ENCODE data around the gene FAM110A. TPM values are rescaled to one million over a fixed set of nuclear protein-coding genes. Genes with fewer than 3 reads are reported as not detected.
A peak's percentile ranks its signal among the peaks of the same experiment; 100 is the strongest.
"Not testable (repeated sequence)": the region's sequence is repeated elsewhere in the genome, so short reads cannot be mapped to it uniquely, and the experiment has no call there.

FAM110A gene
- total RNA-seq, 1 donor from 2014 or later, result 11.0 TPM

DNA sequence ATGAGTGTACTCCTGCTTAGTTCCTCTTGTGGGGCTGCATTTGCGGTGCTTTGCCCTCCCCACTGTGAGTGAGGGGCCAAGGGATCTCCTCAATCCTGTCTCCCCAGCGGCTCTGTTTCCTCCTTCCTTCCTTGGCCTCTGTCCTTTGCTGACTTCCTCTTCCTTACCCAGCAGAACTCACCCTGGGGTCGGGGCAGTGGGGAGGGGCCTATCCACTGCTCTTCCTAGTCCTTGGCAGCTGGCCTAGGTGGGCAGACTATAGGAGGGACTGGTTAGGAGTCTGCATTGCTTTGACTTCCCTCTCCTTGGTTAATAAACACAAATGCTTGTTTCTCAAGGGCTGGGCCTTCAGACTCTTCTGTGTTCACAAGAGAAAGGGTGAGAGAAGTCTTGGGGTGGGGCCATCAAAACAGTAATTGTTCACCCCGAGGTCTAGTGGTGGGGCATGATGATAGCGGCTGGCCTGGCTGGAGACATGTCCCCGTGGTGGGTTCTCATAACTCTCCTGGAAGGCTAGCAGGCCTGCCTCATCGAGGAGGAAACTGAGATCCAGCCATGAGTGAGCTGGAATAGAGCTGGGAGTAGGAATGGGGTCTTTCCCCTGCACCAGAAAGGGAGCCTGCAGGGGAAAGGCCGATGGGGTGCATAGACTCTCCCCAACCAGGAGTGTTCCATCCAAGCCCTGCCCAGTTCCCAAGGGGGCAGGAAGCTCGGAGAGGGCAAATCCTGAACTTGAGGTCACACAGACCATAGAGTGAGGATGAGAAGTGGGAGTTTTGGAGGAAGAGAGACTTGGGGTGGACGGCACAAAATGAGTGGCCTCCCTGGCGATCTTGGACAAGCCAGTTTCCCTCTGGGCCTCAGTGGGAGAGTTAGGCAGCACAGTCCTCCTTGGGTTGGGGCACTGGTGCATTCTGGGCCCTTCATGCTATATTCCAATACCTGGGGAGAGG is 12.7 kb downstream of the FAM110A start:
- DNase-seq (no peak), ATAC-seq (ENCODE audit: low read depth) (no peak)
- TF ChIP-seq, protein P1, sequence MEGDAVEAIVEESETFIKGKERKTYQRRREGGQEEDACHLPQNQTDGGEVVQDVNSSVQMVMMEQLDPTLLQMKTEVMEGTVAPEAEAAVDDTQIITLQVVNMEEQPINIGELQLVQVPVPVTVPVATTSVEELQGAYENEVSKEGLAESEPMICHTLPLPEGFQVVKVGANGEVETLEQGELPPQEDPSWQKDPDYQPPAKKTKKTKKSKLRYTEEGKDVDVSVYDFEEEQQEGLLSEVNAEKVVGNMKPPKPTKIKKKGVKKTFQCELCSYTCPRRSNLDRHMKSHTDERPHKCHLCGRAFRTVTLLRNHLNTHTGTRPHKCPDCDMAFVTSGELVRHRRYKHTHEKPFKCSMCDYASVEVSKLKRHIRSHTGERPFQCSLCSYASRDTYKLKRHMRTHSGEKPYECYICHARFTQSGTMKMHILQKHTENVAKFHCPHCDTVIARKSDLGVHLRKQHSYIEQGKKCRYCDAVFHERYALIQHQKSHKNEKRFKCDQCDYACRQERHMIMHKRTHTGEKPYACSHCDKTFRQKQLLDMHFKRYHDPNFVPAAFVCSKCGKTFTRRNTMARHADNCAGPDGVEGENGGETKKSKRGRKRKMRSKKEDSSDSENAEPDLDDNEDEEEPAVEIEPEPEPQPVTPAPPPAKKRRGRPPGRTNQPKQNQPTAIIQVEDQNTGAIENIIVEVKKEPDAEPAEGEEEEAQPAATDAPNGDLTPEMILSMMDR (IDR thresholded peaks at IDR 0.05), result no peak
- Mint-ChIP-seq H3K27ac (peak overlapping the region; percentile 90), H3K4me1 (peaks cover 50% of the 10 kb centered on the region), H3K9me3 (no peaks in the 10 kb centered on the region), H3K36me3 (ENCODE audit: low read depth) (peaks cover 2% of the 10 kb centered on the region), H3K27me3 (no peaks in the 10 kb centered on the region), H3K4me3 (peak overlapping the region; percentile 73)
- POLR2A ChIA-PET, result interaction anchor here (7.1 kb wide), 1 partner anchor 13 kb away, joined by 50 read pairs; the partner anchor contains the start of gene FAM110A
- CTCF ChIA-PET, result interaction anchor here (1.0 to 1.4 kb wide), 3 partner anchors 8 to 110 kb away, joined by 3 to 5 read pairs (median 3); no protein-coding TSS in a partner anchor
- intact Hi-C loops (cut with micrococcal nuclease), result loop anchor here (5.0 to 10.0 kb wide), 2 partner anchors 46 to 549 kb away; partner anchors contain the start of gene FKBP1A

DNA sequence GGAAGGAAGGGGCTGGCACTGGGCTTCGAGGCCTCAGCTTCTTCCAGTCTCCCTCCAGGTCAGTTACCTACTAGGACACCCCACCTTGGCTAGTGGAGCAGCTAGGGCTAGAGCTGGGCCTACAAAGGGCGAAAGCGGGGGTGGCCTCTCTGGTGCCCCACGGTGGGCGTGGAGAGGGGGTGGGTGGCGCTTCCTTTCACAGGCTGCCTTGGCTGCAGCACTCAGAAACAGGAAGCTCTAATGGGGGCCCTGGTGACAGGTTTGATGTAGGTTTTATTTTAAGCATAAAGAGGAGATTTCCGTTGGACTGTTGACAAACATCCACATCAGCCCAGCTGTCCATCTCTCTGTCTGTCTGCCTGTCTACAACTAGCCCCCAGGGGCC is 13.4 kb downstream of the FAM110A start:
- peak overlapping the region; percentile 90 for H3K27ac Mint-ChIP-seq
- intact Hi-C loops (cut with micrococcal nuclease), result loop anchor here (5.0 to 10.0 kb wide), 2 partner anchors 45 to 548 kb away; partner anchors contain the start of gene FKBP1A
- no peaks in the 10 kb centered on the region for H3K27me3 Mint-ChIP-seq

DNA sequence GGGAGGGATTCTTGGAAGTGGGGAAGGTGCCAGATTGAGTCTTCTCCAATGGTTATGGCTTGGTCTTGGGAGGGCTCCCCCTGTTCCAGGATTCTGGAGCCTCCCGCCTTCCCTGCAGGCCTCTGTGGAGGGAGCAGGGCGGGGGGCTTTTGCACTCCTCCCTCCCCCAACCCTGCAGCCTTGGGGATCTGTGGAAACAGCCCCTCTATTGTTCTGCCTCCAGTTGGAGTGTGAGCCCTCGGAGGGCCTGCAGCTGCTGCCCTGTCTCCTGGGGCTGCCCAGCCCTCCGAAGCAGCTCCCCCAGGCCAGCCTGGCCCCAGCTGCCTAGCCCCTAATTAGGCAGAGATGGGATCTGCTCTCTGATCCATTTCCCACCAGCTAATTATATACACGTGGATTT is 14.7 kb downstream of the FAM110A start:
- POLR2A ChIA-PET, result no interaction called here
- H3K4me3 Mint-ChIP-seq, result no peak overlapping the region
- peaks cover 5% of the 10 kb centered on the region for H3K36me3 Mint-ChIP-seq (ENCODE audit: low read depth)

More for the DNA sequence above, 13.4 kb downstream of the FAM110A start:
- CTCF ChIA-PET, result interaction anchor here (1.0 to 1.4 kb wide), 3 partner anchors 9 to 109 kb away, joined by 3 to 5 read pairs (median 3); no protein-coding TSS in a partner anchor
- DNase-seq (peak; percentile 42), ATAC-seq (ENCODE audit: low read depth) (peak; percentile 51)
- POLR2A ChIA-PET, result interaction anchor here (7.1 kb wide), 1 partner anchor 14 kb away, joined by 50 read pairs; the partner anchor contains the start of gene FAM110A
- Mint-ChIP-seq H3K9me3 (no peaks in the 10 kb centered on the region), H3K36me3 (ENCODE audit: low read depth) (peaks cover 2% of the 10 kb centered on the region), H3K4me3 (peak overlapping the region; percentile 73), H3K4me1 (peaks cover 46% of the 10 kb centered on the region)
- TF ChIP-seq, protein P1 (IDR thresholded peaks at IDR 0.05), result no peak

DNA sequence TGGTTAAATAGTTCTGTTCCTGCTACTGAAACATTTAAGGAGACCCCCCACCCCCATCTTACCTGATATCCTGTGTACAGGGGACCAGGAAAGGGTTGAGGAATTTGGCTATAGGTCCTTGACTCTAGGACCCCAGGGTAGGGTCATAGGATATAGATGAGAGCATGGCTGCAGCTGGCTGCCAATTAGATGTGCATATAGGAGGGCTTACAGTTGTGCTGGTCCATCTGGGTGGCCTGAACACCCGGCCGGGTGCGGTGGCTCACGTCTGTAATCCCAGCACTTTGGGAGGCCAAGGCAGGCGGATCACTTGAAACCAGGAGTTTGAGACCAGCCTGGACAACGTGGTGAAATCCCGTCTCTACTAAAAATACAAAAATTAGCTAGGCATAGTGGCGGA is 15.2 kb downstream of the FAM110A start:
- H3K27me3 Mint-ChIP-seq; H3K9me3 Mint-ChIP-seq; CTCF ChIA-PET; H3K36me3 Mint-ChIP-seq (ENCODE audit: low read depth); DNase-seq; ATAC-seq (ENCODE audit: low read depth); H3K27ac Mint-ChIP-seq; POLR2A ChIA-PET; H3K4me3 Mint-ChIP-seq: not testable (repeated sequence)
- intact Hi-C loops (cut with micrococcal nuclease), result loop anchor here (5.0 to 10.0 kb wide), 2 partner anchors 44 to 546 kb away; partner anchors contain the start of gene FKBP1A
- H3K4me1 Mint-ChIP-seq, result peaks cover 38% of the 10 kb centered on the region

More for the DNA sequence above, 14.7 kb downstream of the FAM110A start:
- H3K4me1 Mint-ChIP-seq, result peaks cover 40% of the 10 kb centered on the region
- intact Hi-C loops (cut with micrococcal nuclease), result loop anchor here (5.0 to 10.0 kb wide), 2 partner anchors 44 to 547 kb away; partner anchors contain the start of gene FKBP1A
- no peaks in the 10 kb centered on the region for H3K27me3 Mint-ChIP-seq
- no peak overlapping the region for H3K27ac Mint-ChIP-seq
- TF ChIP-seq, protein P1 (IDR thresholded peaks at IDR 0.05), result no peak
- CTCF ChIA-PET, result no interaction called here
- no peaks in the 10 kb centered on the region for H3K9me3 Mint-ChIP-seq
- no peak for DNase-seq
- ATAC-seq (ENCODE audit: low read depth), result no peak

DNA sequence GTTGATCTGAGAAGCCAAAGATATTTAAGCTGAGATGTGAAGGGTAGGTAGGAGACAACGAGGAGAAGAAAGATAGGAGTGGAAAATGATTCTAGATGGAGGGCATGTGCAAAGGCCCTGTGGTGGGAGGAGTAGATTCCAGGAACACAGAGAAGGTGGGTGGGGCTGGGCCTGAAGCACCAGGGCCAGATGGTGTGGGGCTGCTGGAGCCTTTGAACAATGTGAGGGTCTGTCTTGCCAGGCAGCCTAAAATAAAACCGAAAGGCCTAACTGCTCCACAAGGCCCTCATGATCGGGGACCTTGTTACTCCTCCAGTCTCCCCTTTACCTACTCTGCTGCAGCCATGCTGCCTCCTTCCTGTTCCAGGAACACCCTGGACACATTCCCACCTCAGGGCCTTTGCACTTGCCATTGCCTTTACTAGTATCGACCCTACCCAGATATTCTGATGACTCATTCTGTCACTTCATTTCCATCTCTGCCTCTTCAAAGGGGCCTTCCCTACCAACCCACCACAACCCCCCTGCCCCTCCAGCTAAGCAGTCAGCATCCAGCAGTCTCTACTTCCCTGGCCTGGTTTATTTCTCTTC is 20.0 kb downstream of the FAM110A start:
- Mint-ChIP-seq H3K27me3 (no peaks in the 10 kb centered on the region), H3K4me3 (no peak overlapping the region), H3K4me1 (peaks cover 7% of the 10 kb centered on the region), H3K36me3 (ENCODE audit: low read depth) (peaks cover 6% of the 10 kb centered on the region), H3K9me3 (no peaks in the 10 kb centered on the region), H3K27ac (no peak overlapping the region)
- DNase-seq (no peak), ATAC-seq (ENCODE audit: low read depth) (no peak)
- ChIA-PET CTCF (interaction anchor here (1.5 kb wide), 1 partner anchor 35 kb away, joined by 3 read pairs; no protein-coding TSS in a partner anchor), POLR2A (no interaction called here)
- TF ChIP-seq, protein P1 (IDR thresholded peaks at IDR 0.05), result no peak
- intact Hi-C loops (cut with micrococcal nuclease), result no loop called here

Measured in activated B cell treated with CpG ODN at 0.5 μM for 24 hours (primary cell).